Bronchial epithelial cell (primary cell): ENCODE measurements around the gene UROD. TPM values are rescaled to one million over a fixed set of nuclear protein-coding genes. Genes with fewer than 3 reads are reported as not detected.

Source experiments
- DNase-seq: peaks from one replicate; pipeline ENCODE4 v3.0.0-alpha.2; 2010; ENCODE audit warnings: low read depth
- FAIRE-seq: peaks from 2 replicates; lab custom pipeline; 2011; peaks lifted over from hg19 to GRCh38; lab: Jason Lieb, UNC
- H3K27me3 ChIP-seq: 2 replicates; pipeline ENCODE4 v1.5.1; 2011; ENCODE audit warnings: low read length; ENCODE audit not compliant: control insufficient read depth, insufficient read depth
- H3K36me3 ChIP-seq: 2 replicates; pipeline ENCODE4 v1.5.1; 2011; ENCODE audit warnings: low read length; ENCODE audit not compliant: control insufficient read depth, insufficient read depth
- H3K4me3 ChIP-seq: 2 replicates; pipeline ENCODE4 v1.5.1; 2011; ENCODE audit warnings: mild to moderate bottlenecking, low read depth, low read length, control low read depth
- CTCF ChIP-seq: IDR thresholded peaks from 2 replicates; pipeline ENCODE4 v1.5.1; 2011; ENCODE audit warnings: mild to moderate bottlenecking, moderate library complexity, low read length, control low read depth, inconsistent platforms; ENCODE audit not compliant: insufficient read depth, severe bottlenecking
- total RNA-seq: library from RNA; depleted of rRNA; stranded (reverse); fragments of >200 nt; gene quantifications from 2 replicates; pipeline ENCODE4 v1.2.1, GENCODE V29; 2014

Gene UROD
- total RNA-seq, 1 donor from 2014 or later: 122 TPM

GRCh38 chr1:45038240-45038639 is 26.2 kb downstream of the UROD start:
- Histone ChIP-seq H3K36me3 (no peaks in the 10 kb centered on the region), H3K4me3 (no peak overlapping the region), H3K27me3 (no peaks in the 10 kb centered on the region)
- no peak for TF ChIP-seq CTCF
- DNase-seq (no peak), FAIRE-seq (no peak)

DNA sequence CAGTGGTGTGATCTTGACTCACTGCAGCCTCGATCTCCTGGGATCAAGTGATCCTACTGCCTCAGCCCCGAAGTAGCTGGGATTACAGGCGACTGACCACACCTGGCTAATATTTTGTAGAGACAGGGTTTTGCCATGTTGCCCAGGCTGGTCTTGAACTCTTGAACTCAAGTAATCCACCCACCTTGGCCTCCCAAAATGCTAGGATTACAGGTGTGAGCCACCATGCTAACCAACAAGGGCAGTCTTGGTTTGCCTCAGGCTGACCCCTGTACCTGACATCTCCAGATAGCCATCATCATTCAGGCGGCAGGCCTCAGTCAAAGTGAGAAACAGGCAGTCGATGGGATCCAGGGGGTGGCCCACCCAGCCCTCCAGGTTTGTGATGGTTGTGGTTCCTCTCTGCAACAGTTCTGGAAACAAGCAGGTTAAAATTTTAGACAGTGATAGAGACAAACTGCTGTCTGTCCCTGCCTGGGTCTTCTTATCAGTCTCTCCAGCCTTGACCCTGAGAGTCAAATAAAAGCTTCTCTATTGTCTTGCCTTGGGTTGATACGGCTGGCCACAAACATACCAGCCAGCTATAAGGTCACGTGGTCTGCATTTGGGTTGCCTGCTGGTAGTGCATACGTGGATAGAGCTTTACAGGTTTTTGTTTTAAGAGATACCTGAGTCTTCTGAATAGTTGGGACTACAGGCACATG is 26.8 kb downstream of the UROD start:
- H3K36me3 ChIP-seq: no peaks in the 10 kb centered on the region
- DNase-seq (no peak), FAIRE-seq (no peak)
- no peaks in the 10 kb centered on the region for H3K27me3 ChIP-seq
- H3K4me3 ChIP-seq: no peak overlapping the region
- no peak for TF ChIP-seq CTCF

DNA sequence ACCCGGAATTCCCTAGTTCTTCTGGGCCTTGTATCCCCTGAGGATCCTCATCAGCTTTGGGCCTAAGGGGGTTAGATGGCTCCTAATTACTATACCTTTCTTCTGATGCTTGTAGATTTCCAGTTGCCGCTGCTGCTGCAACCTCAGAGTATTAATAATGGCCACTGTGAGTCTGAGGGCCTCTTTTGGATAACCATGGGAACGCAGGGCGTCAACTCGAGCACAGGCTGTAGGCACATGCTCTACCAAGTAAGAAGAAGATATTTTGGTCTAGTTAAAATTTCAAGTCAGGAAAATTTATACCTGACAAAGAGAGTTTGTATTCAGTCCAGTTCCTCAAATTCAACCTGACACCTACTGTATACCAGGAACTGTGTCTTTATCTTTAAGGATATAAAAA is 28.2 kb downstream of the UROD start:
- TF ChIP-seq CTCF: no peak
- H3K4me3 ChIP-seq: no peak overlapping the region
- FAIRE-seq (no peak), DNase-seq (no peak)
- no peaks in the 10 kb centered on the region for H3K36me3 ChIP-seq
- no peaks in the 10 kb centered on the region for H3K27me3 ChIP-seq

DNA sequence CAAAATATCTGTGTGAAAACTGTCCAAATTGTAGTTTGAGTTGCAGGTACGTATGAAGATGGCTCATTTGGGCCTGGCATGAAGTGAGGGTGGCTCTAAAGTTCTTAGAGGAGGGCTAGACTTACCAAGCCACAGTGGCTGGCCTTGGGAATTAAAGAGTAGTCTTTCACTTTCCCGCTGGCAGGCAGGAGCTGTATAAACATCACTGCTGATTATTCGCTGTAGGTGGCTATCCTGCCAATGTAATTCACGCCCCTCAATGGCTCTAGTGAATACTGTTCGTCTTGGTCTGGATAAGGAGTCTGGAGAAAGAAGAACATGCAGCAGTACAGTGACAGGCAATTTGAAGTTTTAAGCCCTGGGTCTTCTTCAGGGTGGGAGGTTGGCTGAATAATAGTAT is 31.0 kb downstream of the UROD start:
- DNase-seq (no peak), FAIRE-seq (no peak)
- H3K4me3 ChIP-seq: no peak overlapping the region
- TF ChIP-seq CTCF: no peak
- no peaks in the 10 kb centered on the region for H3K27me3 ChIP-seq
- H3K36me3 ChIP-seq: no peaks in the 10 kb centered on the region

DNA sequence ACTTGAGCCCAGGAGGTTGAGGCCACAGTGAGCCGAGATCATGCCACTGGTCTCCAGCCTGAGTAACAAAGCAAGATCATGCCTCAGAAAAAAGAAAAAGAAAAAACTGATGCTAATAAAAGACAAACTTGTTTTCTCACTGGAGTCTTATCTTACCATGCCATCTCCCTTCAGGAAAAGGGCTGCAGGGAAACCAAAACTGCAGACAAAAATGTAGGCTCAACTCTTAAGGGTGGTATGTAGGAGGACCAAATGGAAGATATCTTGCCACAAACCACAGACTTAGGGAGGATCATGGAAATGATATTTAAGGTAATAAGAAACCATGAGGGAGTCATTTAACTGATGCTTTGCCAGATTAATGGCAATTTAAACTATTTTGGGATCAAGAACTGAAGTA is 32.9 kb downstream of the UROD start:
- FAIRE-seq (no peak), DNase-seq (no peak)
- no peak for TF ChIP-seq CTCF
- H3K4me3 ChIP-seq: no peak overlapping the region
- no peaks in the 10 kb centered on the region for H3K36me3 ChIP-seq
- H3K27me3 ChIP-seq: no peaks in the 10 kb centered on the region

- no peak for FAIRE-seq
- no peaks in the 10 kb centered on the region for H3K36me3 ChIP-seq
- no peak overlapping the region for H3K4me3 ChIP-seq
- no peak for TF ChIP-seq CTCF
- DNase-seq: no peak
- no peaks in the 10 kb centered on the region for H3K27me3 ChIP-seq
Measured at GRCh38 chr1:45047032-45047431, 35.0 kb downstream of the UROD start.
